HG02642 (cell line): ENCODE measurements around the gene NDUFAB1.
"Not testable (repeated sequence)": the region's sequence is repeated elsewhere in the genome, so short reads cannot be mapped to it uniquely, and the experiment has no call there.

Source experiments
- ATAC-seq: cut with Tn5 transposase; IDR thresholded peaks from one replicate; pipeline ENCODE4 v1.9.1; 2021; ENCODE audit warnings: mild to moderate bottlenecking; ENCODE audit not compliant: unreplicated experiment, poor library complexity

The NDUFAB1 gene

GRCh38 chr16:23595951-23596720 is at the start of gene NDUFAB1:
Gene NDUFAB1 (minus strand): TSS chr16:23596316. CDS start chr16:23596290, 26 bp downstream.
- peak; percentile 94 for ATAC-seq

GRCh38 chr16:23642246-23642774 is 46.2 kb upstream of the NDUFAB1 start:
- ATAC-seq: no peak

- ATAC-seq: peak; percentile 98
These were observed 45.0 kb upstream of the NDUFAB1 start, which contains the start of the genes DCTN5 and PALB2 for GRCh38 chr16:23640931-23641765. Gene DCTN5 (plus strand): TSS chr16:23641466. CDS start chr16:23641543, 77 bp downstream. Gene PALB2 (minus strand): TSS chr16:23641310. CDS start chr16:23641157, 153 bp downstream.

GRCh38 chr16:23640615-23640930 is 44.5 kb upstream of the NDUFAB1 start:
- no peak for ATAC-seq

- ATAC-seq: no peak
These were observed 39.8 kb upstream of the NDUFAB1 start for GRCh38 chr16:23635958-23636357.

GRCh38 chr16:23634461-23635036 is 38.4 kb upstream of the NDUFAB1 start:
- ATAC-seq: no peak

GRCh38 chr16:23631874-23632273 is 35.8 kb upstream of the NDUFAB1 start:
- ATAC-seq: not testable (repeated sequence)

- no peak for ATAC-seq
These were observed 33.4 kb upstream of the NDUFAB1 start for GRCh38 chr16:23629516-23629915.

GRCh38 chr16:23624092-23624491 is 28.0 kb upstream of the NDUFAB1 start:
- ATAC-seq: no peak

GRCh38 chr16:23615805-23616204 is 19.7 kb upstream of the NDUFAB1 start:
- ATAC-seq: no peak

GRCh38 chr16:23611936-23612335 is 15.8 kb upstream of the NDUFAB1 start:
- no peak for ATAC-seq

- ATAC-seq: not testable (repeated sequence)
These were observed 14.8 kb upstream of the NDUFAB1 start for GRCh38 chr16:23610905-23611304.

- no peak for ATAC-seq
These were observed 13.8 kb upstream of the NDUFAB1 start for GRCh38 chr16:23609929-23610328.

GRCh38 chr16:23608194-23608593 is 12.1 kb upstream of the NDUFAB1 start:
- ATAC-seq: no peak

- no peak for ATAC-seq
These were observed 11.6 kb upstream of the NDUFAB1 start for GRCh38 chr16:23607726-23608125.

GRCh38 chr16:23597003-23597756 is 1.1 kb upstream of the NDUFAB1 start:
- no peak for ATAC-seq

GRCh38 chr16:23595246-23595950 is 718 bp downstream of the NDUFAB1 start:
- ATAC-seq: peak; percentile 4

GRCh38 chr16:23594186-23594585 is 1.9 kb downstream of the NDUFAB1 start:
- ATAC-seq: no peak

GRCh38 chr16:23590181-23590580 is 5.9 kb downstream of the NDUFAB1 start:
- no peak for ATAC-seq
